Limb (tissue), 2 donors: ENCODE results near the gene PRUNE1.

Source experiments
- DNase-seq, 2 donors: peaks; one replicate each; pipeline ENCODE4 v3.0.0-alpha.2; 2016; ENCODE audit errors: extremely low spot score in 2 of 2

Gene PRUNE1, protein sequence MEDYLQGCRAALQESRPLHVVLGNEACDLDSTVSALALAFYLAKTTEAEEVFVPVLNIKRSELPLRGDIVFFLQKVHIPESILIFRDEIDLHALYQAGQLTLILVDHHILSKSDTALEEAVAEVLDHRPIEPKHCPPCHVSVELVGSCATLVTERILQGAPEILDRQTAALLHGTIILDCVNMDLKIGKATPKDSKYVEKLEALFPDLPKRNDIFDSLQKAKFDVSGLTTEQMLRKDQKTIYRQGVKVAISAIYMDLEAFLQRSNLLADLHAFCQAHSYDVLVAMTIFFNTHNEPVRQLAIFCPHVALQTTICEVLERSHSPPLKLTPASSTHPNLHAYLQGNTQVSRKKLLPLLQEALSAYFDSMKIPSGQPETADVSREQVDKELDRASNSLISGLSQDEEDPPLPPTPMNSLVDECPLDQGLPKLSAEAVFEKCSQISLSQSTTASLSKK

DNA sequence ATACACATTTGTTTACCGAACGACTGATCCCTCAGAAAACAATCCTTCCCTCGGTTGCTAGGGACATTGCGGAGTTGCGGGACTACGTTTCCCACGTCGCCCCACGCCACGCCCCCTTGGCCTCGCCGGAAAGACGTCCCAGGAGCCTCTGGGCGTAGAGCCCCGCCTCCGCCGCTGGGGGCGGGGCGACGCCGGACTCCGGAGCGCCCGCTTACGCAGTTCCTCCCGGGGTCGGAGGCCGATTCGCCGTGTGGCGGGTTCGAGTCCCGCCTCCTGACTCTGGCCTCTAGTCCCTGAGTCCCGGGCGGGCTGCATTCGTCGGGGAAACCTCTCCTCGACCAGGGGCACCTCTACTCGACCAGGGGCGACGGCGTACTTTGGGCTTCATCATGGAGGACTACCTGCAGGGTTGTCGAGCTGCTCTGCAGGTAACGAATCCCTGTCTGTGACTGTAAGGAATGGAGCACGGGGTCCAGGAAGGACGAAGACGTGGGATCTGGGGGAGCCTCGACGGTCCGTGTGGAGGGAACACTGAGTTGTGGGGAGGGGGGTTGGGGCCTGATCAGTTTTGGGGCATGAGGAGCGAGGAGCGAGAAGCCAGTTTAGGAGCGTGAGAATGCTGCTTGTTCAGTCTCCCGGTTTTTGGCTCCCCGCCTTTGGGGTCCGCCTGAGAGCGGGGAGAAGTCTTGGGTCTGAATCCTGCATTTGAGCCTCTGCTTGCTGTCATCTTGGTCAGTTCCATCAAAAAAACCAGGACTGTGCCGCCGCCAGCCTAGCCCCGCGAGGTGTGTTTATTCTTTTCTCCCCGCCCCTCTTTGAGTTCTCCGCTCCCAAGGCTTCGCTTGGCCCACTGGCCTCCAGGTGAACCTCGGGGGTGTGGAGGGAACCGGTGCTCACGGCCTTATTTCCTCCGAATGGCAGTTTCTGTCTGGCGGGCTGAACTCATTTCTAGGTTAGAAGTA, at the start of gene PRUNE1:
TSS of gene PRUNE1 (plus strand) at position 206 of the 962 bp plus-strand sequence. CDS start at position 390, 184 bp downstream.
- DNase-seq: peak; percentile 97

DNA sequence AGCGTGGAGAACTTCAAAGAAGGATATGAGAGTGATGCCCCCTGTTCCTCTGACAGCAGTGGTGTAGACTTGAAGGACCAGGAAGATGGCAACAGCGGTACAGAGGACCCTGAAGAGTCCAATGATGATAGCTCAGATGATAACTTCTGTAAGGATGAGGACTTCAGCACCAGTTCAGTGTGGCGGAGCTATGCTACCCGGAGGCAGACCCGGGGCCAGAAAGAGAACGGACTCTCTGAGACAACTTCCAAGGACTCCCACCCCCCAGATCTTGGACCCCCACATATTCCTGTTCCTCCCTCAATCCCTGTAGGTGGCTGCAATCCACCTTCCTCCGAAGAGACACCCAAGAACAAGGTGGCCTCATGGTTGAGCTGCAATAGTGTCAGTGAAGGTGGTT, 47.6 kb upstream of the PRUNE1 start:
- no peak for DNase-seq

DNA sequence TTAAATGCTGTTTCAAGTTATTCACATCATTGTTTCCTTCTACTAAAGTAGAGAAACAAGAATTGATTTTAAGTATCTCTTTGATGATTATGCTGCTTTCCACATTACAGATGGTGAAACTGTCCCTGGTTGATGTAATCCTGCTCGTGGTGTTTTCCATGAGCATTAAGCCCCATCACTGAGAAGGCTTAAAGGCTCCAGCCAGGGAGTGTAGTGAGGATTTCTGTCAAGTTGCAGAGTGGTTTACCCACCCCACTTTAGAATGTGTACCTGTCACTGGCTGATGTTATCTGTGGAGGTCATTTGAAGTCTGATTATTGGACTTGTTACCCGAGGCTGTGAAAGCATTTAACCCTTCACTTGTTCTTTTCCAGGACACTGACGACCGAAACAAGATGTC, 46.5 kb upstream of the PRUNE1 start:
- DNase-seq: no peak

DNA sequence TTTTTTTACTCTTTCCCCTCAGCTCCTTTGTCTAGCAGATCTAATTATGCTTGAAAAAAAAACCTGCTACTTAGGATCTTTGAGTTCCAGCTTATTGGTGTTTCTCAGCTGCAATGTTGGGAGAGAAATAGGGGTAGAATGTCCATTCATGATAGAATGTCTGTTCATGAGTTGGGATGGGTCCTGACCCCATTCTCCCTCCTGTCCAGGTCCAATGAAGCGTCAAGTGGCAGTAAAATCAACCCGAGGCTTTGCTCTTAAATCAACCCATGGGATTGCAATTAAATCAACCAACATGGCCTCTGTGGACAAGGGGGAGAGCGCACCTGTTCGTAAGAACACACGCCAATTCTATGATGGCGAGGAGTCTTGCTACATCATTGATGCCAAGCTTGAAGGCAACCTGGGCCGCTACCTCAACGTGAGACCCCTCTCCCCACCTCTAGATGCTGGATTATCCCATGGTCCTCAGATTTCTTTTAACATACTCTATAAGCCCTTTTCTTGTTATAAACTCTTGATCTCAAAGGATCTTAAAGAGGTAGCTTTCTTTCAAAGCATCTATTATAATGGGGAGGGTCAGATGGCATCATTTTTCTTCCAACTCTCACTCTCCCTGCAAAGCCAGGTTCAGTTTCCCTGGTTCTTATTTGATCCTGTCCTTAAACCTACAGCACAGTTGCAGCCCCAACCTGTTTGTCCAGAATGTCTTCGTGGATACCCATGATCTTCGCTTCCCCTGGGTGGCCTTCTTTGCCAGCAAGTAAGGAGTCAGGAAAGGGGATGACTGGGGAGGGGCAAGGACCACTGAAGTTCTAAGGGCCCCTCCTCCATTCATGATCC, 44.7 kb upstream of the PRUNE1 start:
- DNase-seq: no peak

DNA sequence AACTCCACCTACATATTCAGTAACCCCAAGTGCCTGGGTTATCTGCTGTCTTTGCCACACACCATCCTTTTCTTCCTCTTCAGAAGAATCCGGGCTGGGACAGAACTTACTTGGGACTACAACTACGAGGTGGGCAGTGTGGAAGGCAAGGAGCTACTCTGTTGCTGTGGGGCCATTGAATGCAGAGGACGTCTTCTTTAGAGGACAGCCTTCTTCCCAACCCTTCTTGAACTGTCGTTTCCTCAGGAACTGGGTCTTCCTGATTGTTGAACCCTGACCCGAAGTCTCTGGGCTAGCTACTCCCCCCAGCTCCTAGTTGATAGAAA, 44.1 kb upstream of the PRUNE1 start:
- DNase-seq: no peak

DNA sequence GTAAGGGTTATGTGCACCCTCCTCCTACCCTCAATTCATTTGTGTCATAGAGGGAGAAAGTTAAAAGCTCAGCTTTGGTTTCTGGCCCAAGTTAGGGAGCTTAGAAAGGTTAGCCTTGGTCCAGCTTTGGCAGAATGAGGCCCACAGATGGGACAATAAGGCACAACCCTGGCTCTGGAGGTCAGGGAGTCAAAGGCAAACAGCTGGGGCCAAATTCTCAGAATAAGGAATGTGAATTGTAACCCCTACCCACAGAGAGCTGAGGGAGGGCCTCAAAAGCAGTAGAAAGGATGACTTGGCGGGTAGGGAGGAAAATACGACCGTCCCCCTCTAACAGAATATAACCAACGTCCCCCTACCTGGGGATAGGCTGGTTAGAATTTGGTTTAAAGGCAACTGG, 42.6 kb upstream of the PRUNE1 start:
- no peak for DNase-seq

DNA sequence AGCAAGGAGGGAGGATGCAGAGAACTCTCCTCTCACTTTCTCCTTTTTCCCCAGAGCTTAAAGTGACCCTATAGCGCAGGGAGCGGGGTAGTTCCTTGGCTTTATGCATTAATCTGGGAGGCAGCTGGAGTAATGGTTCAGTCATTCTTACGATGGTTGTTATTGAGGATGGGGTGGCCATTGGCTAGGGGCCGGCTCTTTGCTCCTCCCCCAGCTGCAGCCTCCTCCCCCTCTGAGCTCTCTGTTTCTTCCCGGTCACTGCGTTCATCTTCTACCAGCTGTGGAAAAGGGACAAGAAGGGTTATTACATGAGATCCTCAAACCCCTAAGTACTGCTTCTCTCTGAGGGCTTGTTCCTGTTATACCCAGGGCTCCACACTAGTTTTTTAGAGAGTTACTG, 42.2 kb upstream of the PRUNE1 start:
- no peak for DNase-seq

DNA sequence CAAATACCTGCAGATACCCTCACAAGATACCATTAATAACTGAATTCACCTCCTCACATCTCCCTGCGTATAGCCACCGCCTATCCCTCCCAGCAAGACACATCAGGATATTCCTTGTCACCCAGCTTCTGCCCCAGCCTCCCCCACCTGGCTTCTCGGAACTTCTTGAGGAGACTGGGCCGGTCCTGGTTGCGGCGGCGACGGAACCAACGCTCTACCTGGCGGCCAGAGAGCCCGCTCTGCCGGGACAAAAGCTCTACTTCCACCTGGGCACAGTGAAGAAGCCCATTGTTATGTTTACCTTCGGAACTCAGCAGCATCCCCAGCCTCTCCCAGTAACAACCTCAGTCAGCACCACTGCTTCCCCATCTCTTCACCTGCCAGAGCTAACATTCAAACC, 40.3 kb upstream of the PRUNE1 start:
- DNase-seq: no peak

DNA sequence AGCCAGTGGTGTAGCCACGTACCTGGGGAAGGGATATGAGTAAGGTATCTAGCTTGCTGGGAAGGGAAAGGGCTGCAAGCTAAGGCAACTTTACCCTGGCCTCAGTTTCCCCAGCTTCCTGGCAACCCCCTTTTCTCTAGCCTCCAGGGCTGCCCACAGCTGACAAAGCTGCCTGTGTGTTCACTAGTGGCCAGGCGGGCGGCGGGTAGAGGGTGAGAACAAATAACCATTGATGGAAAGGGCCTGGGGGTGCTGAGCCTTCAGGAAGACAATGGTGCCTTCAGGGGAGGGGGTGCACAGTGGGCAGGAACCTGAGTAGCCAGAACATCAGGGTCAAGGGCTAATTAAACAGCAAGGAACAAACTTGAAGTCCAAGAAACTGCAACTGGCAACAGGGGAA, 39.8 kb upstream of the PRUNE1 start:
- no peak for DNase-seq

DNA sequence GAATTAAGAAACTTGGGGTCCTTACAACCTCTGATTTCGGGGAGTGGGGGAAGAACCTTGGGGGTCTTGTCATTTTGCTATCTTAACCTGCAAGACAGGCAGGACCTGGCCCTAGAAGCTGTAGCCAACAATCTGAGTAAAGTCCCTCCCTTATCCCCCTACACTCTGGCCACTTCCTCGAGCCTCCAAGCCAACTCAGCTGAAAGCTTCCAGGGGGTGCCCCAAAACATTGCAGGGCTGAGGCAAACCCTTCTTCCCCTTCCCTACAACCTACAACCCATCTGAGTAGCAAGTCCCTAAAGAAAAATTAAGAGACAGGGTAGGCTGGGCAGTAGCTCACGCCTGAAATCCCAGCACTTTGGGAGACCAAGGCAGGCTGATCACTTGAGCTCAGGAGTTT, 38.6 kb upstream of the PRUNE1 start:
- no peak for DNase-seq

DNA sequence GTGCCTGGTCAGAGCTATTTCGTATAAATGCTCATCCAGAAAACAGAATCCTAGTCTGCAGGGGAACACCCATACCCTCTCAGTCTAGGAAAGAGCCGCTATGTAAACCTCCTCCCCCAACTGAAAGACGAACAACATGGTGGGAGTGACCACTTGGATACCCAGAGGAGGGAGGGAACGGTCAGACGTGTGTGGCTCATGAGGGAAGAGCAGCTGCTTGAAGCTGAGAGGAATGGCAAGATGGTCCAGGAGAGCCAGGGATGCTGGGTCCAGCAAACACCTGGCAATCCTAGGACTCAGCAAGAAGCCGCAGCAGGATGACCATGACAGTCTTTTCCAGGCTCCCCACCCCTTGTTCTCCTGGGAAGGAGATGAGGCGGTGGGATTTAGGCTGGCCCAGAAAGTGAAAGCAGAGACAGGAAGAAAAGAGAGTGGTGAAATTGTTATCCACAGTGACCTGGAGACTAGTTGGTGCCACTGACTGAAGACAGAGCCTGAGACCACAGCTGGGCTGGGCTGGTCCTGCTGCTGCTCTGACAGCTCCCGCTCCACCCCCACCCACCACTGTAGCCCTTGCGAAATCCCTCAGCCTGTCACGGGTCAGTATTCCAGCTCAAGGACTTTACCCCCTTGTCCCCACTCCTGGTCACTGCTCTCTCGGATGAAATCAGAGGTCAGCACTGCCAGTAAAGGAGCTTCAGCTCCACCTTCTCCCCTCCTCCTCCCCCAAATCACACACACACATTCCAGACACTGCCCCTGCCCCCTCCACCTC, 37.3 kb upstream of the PRUNE1 start:
- no peak for DNase-seq

DNA sequence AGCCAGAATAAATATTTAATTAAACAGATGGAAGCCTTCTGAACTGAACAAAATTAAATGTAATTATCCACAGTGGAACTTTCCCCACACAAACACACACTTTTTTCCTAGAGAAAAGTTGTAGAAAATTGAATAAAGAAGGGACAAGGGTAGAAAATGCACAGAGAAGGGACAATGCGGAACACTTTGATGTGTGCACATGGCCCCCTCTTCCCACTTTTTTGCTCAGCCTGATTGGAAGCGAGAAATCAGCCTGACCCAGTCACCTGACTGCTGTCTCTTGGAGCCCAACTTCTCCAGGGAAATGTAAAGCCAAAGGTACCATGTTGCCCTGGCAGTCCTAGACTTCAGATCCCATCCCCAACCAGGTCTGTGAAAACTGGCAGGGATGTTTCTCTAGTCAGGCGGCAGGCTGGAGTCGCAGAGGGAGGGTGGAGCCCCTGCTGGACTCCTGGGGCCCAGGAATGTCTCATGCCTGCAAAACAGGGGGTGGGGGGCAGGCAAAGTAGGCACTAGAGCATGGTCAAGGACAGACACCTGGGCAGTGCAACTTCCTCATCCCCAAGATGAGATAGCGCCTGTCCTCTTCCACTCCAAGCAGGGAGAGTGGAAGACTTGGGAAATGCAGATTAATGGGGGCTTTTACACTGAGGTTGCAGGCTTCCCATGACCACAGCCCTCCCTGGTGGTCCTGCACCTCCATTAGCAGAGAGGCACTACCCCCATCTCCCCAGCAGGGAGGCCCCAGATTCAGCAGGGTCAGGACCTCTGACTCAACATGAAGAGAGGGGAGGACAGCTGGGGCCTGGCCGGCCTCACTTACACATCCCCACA, 36.4 kb upstream of the PRUNE1 start:
- DNase-seq: no peak

DNA sequence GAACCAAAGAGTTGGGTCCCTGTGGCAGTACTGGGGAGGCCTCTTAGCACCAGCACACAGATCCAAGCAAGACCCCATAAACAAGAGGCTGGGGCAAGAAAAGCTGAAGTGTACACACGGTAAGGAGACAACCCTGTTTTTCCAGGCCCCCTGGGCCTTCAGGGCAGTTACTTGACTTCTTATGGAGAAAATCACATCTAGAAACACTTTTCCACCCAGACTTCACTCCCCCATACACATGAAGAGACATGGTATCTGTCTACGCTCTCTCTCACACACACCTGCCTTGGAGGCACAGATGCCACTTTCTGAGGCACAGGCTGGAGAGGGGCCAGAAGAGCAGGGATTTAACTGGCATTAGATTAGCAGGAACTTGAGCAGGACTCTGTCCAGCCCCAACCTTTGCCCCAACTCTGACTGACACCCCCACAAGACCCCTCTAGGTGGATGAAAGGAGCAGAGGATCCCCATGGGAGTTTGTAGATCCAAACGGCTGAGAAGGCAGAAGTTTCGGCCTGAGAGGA, 35.8 kb upstream of the PRUNE1 start:
- no peak for DNase-seq

DNA sequence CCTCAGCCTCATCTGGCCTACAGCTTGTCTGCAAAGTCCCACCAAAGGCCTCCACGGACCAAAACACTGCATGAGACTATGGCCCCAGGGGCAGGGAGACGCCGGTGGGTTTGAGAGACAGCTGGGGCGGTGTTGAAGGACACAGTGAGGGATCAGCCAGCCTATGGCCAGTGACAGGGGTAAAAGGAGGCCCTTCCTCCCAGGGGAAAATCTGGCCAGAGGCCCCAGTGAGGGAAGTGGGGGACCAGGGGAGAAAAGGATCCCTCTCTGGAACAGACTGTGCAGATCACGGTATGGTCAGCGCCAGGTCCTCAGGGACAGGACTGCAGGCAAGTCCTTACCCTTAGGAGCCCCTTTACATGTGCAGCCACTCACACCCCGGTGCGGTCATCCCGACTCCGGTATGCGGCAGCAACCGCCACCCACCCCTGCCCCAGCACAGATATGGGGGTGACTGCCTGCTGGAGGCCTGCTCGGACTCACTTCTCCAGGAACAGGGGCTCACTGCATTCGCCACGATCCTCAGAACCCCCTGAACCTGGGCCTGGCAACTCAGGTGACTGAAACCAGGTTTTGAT, 34.9 kb upstream of the PRUNE1 start:
- DNase-seq: peak in 1 of 2 donors; percentile 46

DNA sequence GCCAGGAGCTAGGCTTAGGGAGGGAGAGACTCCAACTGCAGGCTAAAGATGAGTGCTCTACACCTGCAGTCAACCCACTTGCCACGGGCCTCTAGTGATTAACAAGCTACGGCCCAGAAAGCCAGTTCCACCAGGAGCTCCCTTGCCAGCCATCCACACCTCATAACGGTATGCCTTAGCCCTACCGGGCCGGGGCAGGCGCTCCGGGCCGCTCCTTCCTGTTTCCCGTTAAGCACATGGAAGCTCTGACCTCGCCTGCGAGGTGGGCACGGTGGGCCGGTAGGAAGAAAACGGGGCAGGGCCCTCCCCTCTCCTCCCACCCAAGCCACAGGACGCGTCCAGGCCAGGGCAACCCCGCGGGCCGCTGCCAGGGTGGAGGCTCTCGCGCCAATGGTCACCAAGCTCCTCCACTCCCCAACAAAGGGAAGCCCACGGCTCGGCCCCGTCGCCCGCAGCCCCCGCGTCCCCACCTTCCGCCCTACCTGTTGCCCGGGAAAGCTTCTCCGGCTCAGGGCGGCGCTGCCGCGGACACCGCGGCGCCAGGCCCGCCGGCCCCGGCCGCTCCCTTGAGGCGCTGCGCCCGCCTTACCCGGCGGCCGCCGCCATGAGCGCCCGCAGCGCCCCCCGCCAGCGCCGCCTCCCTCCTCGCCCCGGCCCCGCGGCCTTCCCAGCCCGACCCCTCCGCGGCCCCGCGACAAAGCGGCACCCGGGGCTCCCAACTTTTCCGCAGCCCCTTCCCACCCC, 34.2 kb upstream of the PRUNE1 start:
- peak in 1 of 2 donors; percentile 70 for DNase-seq

DNA sequence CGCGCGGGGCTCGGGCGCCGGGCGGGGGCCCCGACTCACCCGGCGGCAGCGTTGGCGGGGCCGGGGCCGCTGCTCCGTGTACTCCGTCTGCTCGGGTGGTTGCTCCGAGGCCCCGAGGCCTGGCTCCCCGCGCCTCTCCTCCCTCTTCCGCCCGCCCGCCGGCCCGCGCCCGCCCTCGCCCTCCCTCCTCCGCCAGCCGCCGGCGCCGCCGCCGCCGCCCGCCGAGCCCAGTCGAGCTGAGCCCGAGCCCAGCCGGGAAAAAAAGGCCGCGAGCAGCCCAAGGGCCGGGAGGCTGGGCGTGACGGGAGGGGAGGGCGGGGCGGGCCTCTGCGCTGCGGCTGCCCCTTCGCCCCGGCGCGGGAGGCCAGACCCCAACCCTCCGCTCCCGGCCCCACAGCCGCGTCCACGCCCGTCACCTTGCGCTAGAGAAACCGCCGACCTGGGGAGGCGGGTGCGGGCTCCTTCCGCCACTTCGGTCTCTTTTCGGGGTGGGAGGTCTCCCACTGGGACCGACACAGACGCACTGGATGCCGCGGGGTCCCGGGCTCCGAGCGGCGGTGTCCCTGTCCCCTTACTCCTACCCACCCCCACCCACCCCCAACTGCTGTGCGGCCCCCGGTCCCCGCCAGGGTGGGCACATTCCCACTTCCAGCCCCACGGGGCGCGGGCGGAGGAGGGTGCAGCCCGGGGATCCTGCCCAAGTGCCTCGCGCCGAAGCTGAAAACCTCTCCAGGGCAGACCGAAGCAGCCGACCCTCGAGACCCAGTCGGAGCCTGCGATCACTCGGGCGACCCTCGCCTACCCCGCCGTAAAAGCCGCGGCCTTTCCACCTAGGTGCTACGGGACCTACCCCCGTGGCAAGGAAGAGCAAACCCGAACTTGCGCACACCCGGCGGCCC, 33.4 kb upstream of the PRUNE1 start, which contains the start of gene CERS2:
TSS of gene CERS2 (minus strand) at position 256 of the 899 bp plus-strand sequence. CDS start 5,745 bp downstream, outside the sequence.
- DNase-seq: peak; percentile 81 to 90

DNA sequence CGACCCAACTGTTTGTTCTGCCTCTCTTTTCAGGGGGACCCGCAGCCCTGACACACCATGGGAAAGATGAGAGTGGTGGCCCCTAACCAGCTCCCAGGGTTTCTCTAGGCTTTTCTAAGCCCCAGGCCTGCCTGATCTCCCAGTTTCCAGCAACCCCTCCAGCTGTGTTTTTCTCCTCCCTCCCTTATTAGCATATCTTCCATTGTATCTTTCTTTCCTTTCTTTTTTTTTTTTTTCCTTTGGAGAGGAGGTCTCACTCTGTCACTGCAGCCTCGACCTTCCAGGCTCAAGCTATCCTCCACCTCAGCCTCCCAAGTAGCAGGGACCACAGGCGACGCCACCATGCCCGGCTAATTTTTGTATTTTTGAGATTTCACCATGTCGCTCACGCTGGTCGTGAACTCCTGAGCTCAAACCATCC, 31.8 kb upstream of the PRUNE1 start:
- DNase-seq: no peak
